Activated gamma-delta T cell treated with Interleukin-2 at 50 U/mL for 16 hours (primary cell): ENCODE data around the gene STX16.

Experiments
- DNase-seq: peaks from one replicate; pipeline ENCODE4 v3.0.0-alpha.2; 2020

Gene STX16

DNA sequence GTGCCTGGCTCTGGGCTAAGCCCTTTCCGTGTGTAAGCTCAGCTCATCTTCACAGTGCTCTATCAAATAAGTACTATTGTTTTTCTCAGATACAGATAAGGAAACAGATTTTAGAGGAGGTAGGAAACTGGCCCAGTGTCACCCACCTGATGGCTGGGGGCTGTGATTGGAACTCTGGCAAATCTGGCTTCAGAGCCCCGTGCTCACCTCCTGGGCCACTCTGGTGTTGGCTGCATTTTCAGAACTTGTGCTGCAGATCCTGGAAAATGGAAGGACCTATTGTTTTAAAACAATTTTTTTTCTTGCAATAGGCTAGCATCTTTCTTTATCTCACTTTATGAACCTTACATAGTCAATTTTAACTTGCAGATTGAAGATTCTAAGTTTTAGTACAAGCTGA, 5.7 kb downstream of the STX16 start:
- DNase-seq, result no peak

DNA sequence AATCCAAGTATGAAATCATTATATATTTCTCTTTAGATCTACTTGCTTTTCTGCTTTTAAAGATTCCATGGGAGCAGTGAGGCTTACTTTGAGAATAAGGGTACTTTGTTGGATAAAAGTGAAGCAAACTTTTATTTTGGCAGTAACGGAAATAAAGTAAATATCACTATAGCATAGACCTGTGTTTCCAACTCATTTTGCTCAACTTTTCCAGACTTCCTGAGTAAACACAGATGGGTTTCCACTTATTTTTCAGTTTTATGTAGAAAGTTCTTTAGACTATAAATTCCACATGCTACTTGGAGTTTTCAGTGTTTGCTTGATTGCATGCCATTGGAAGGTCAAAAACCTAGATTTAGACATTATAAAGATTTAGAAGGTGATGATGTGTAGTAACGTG, 6.2 kb downstream of the STX16 start:
- DNase-seq, result no peak

DNA sequence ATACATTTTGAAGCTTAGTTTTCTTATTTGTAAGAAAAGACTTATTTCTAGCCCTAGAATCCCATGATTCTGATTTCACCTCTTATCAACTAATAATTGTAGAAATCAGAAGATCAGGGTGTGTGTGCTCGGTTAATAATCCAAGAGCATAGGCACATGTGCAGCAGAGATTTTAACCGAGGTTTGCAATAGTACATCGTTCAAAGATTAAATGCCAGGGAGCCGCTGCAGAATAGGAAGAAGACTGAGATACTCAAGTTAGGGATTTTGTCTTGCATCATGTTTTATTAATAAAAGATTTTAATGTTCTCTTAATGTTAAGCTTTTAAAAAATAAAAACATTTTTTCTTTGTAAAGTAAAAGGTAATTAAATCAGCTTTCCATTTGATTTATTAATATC, 6.9 kb downstream of the STX16 start:
- no peak for DNase-seq

GRCh38 chr20:58658760-58659159, 7.7 kb downstream of the STX16 start:
- no peak for DNase-seq

DNA sequence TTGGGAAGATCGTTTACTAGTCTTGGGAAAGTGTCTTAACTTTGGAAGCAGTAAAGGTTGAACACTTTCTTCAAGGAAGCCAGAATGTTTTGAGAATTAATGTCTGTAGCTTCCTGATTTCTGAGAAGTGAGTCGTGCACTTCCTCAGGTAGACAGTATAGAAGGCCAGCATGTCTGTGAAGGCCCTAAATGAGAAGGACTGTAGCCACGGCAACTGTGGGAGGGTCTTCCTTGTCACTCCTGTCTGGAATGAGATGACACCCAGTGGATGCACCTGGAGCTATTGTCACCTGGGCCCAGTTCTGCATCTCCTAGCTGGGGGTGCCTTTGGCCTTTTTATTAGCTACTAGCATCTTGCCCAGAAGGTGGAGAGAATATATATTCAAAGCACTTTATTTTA, 8.8 kb downstream of the STX16 start:
- DNase-seq, result no peak

DNA sequence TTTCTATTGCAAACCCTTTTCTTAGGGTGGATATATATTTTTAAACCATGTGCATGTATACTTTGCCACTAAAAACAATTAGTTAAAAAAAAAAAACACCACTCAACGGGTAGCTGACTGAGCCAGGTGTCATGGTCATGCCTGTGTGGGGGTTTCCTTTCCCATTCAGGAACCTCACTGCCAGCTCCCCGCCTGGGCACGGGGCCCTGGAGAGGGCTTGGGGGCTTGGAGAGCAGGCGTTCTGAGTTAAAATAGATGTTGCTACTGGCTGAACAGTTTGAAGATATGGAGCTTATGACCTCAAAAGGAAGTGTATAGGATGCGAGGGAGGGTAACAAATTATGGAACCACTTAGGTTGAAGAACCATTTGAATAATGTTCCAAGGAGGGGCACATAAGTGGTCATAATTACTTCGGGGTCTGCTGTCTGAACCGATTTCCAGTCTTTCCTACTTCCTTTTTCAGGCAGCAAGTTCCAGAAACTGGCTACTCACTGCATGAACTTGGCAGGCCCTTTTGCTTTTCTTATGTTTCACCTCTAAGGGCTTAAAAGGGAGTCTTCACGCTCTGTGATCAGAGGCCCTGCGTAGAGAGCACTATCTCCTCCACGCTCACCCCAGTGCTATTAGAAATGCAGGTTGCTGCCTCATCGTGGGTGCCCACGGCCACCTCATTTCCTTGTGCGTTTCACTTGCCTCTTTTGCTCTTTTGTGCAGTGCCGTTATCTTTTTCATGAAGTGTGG, 9.9 kb downstream of the STX16 start:
- DNase-seq, result peak; percentile 20

GRCh38 chr20:58661598-58662473, 10.8 kb downstream of the STX16 start:
- DNase-seq, result no peak

DNA sequence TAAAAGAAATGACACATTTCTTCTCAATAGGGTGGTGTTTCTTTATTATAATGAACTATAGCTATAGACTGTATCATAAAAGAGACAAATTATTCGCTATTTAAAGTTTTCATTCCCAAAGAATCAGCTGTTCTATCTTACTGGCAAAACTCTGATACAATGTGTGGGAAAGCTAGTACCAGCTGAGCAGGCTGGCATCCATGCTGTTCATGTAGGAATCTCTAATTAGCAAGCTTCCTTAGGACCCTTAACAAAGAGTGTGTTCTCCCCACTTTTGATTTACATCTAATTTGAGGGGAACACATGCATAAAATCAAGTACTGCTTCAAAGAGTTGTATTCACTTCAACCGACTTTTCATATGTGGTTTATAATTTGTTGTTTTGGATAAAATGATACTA, 13.2 kb downstream of the STX16 start:
- no peak for DNase-seq

DNA sequence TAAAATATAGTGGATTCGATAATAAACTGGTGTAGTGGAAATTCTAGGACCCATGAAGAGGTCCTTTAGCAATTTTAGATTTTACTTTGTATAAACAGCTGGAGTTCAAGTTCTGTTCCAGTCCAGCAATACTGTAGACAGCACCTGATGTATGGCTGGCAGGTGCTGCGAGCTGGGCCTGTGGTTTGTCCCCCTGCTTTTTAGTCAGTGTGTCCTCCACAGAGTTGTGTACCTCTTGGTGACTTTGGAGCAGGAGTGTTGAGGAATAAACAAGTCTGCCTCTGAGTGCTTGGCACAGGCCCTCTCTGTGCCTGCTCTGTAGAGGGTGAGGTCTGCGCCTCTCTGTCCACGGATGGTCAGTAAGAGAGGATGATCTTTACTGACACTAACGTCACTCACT, 13.8 kb downstream of the STX16 start:
- no peak for DNase-seq

DNA sequence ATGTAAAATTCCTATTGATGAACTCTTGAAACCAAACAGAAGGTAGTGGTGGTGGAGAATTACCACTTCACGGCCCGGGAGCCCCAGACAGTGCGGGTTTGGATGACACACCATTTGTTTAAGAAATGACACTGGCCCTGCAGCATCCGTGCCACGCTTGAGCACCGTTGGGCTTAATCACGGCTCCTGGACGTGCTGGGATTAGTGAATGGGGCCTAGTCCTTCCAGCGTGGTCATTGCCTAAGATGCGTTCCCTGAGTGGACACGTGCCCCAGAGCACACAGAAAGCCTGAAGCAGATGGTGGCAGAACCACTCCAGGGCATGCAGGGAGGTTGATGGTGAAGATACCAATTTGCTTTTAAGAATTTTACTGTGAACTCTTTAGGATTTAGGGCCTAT, 14.5 kb downstream of the STX16 start:
- no peak for DNase-seq

- DNase-seq, result no peak
Measured at GRCh38 chr20:58666702-58667101, 15.6 kb downstream of the STX16 start.

- no peak for DNase-seq
Measured at GRCh38 chr20:58667975-58668374, 16.9 kb downstream of the STX16 start.

GRCh38 chr20:58668901-58669286, 17.8 kb downstream of the STX16 start:
- no peak for DNase-seq

- no peak for DNase-seq
Measured at GRCh38 chr20:58669287-58670006, 18.4 kb downstream of the STX16 start.

GRCh38 chr20:58670102-58670501, 19.0 kb downstream of the STX16 start:
- DNase-seq, result no peak

DNA sequence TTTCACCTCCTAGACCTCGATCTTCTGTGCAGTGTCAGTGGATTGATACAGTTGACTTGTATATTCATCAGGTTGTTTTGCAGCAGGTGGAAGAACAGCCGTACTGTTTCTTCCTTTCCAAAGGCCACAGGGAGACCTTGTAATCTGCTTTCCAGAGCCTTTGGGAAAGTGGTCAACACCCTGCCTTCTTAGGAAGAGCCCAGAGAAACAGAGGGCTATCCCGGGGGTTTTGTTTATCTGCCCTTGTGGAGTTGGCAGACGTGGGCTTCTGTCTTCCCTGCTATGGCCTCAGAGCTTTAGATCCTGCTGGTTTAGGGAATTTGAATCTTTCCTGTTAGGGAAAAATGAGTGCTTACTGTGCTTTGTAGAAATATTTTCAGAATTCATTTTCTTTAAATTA, 19.6 kb downstream of the STX16 start:
- DNase-seq, result no peak

DNA sequence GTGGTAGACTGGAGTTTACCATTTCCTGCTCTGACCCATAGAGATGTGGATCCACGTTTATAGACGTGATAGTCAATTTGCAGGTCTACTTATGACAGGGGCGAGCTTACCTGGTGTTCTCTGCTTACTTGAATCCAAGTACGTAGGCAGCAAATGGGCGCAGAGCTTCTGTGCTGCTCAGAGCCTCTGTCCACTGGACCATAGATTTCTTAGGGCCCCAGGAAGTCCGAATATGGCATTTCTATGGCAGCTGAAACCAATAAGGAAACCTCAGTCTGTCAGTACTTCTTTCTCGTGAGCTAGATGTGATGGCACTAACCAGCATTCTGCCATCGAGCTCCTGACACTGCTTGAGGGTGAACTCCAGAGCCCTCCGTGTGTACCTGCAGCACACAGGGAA, 22.0 kb downstream of the STX16 start:
- DNase-seq, result no peak

GRCh38 chr20:58675146-58675584, 24.1 kb downstream of the STX16 start:
- DNase-seq, result no peak

GRCh38 chr20:58675641-58676040, 24.6 kb downstream of the STX16 start:
- no peak for DNase-seq

DNA sequence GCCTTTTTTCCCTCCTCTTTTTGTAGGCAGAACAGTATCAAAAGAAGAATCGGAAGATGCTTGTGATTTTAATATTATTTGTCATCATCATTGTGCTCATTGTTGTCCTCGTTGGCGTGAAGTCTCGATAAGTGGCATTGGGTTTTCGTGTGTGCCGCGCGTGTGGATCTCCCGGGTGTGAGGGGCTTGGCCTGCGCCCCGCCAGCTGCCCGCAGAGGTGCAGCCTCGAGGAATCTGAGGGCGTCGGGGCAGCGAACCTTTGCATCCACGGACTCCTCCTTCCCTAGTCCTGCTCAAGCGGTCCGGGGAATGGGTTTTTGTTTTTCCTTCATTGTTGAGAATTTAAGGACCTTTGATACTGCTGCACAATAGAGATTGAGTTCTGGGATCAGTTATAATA, 25.1 kb downstream of the STX16 start:
- DNase-seq, result no peak

GRCh38 chr20:58677079-58677604, 26.1 kb downstream of the STX16 start:
- no peak for DNase-seq

- no peak for DNase-seq
Measured at GRCh38 chr20:58677808-58678207, 26.7 kb downstream of the STX16 start.

DNA sequence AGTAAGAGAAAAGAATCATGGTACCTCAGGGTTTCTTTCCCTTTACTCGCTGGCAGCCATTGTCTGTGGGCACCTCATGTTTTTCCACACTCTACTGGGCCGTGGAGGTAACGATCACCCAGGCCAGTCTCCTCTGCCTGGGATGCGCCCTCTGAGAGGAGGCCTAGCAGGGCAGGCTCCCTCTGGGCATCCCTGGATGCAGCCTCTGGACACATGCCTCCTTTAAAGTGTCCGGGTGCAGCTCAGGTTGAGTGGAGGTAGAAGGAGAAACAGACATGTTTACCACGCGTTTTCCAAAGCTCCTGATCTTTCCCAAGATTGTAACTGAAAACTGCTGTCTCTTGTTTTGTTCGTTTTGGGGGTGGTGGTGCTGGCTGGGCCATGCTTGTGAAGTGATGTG, 27.7 kb downstream of the STX16 start:
- no peak for DNase-seq
